GM18517 (cell line): Measurements from ENCODE around the gene NEDD4L.
"Not testable (repeated sequence)": the region's sequence is repeated elsewhere in the genome, so short reads cannot be mapped to it uniquely, and the experiment has no call there.

Experiments
- ATAC-seq: cut with Tn5 transposase; IDR thresholded peaks from one replicate; pipeline ENCODE4 v1.9.1; 2021; ENCODE audit warnings: mild to moderate bottlenecking, moderate library complexity; ENCODE audit not compliant: unreplicated experiment

The NEDD4L gene

GRCh38 chr18:58026395-58026794 is 17.6 kb upstream of the NEDD4L start:
- no peak for ATAC-seq

GRCh38 chr18:58026857-58027256 is 17.2 kb upstream of the NEDD4L start:
- ATAC-seq, result no peak

GRCh38 chr18:58027341-58027740 is 16.7 kb upstream of the NEDD4L start:
- no peak for ATAC-seq

GRCh38 chr18:58028109-58028784 is 15.8 kb upstream of the NEDD4L start:
- ATAC-seq, result no peak

GRCh38 chr18:58032233-58032632 is 11.8 kb upstream of the NEDD4L start:
- ATAC-seq, result no peak

- no peak for ATAC-seq
Measured at GRCh38 chr18:58033216-58033615, 10.8 kb upstream of the NEDD4L start.

GRCh38 chr18:58034370-58034769 is 9.7 kb upstream of the NEDD4L start:
- no peak for ATAC-seq

GRCh38 chr18:58037163-58037562 is 6.9 kb upstream of the NEDD4L start:
- no peak for ATAC-seq

- ATAC-seq, result peak; percentile 51
Measured at GRCh38 chr18:58038063-58038462, 6.0 kb upstream of the NEDD4L start.

- ATAC-seq, result no peak
Measured at GRCh38 chr18:58041633-58042032, 2.4 kb upstream of the NEDD4L start.

GRCh38 chr18:58042826-58043490 is 1.1 kb upstream of the NEDD4L start:
- ATAC-seq, result no peak

GRCh38 chr18:58044370-58045241 is 580 bp downstream of the NEDD4L start:
- peak; percentile 42 for ATAC-seq

- no peak for ATAC-seq
Measured at GRCh38 chr18:58045242-58046092, 1.4 kb downstream of the NEDD4L start.

GRCh38 chr18:58046093-58046793 is 2.2 kb downstream of the NEDD4L start:
- ATAC-seq, result no peak

GRCh38 chr18:58046794-58047555 is 2.9 kb downstream of the NEDD4L start:
- ATAC-seq, result no peak

- ATAC-seq, result no peak
Measured at GRCh38 chr18:58047556-58047882, 3.5 kb downstream of the NEDD4L start.

GRCh38 chr18:58048081-58048642 is 4.1 kb downstream of the NEDD4L start:
- ATAC-seq, result no peak

GRCh38 chr18:58049000-58049688 is 5.1 kb downstream of the NEDD4L start:
- no peak for ATAC-seq

GRCh38 chr18:58050963-58051362 is 6.9 kb downstream of the NEDD4L start:
- ATAC-seq, result not testable (repeated sequence)
